HEK293 (cell line): ENCODE data around the gene CREB5.

Experiments used
- GFI1B ChIP-seq: fragments of 450-650 bp; formaldehyde crosslinking; IDR thresholded peaks from 2 replicates; pipeline ENCODE4 v1.5.1; 2016; ENCODE audit warnings: missing biosample characterization, missing genetic modification characterization
- GLIS1 ChIP-seq: fragments of 450-650 bp; formaldehyde crosslinking; IDR thresholded peaks from 2 replicates; pipeline ENCODE4 v1.5.1; 2016; ENCODE audit warnings: missing biosample characterization, missing genetic modification characterization
- KLF9 ChIP-seq: fragments of 450-650 bp; formaldehyde crosslinking; IDR thresholded peaks from 2 replicates; pipeline ENCODE4 v1.5.1; 2016; ENCODE audit warnings: missing biosample characterization, missing genetic modification characterization, low read depth
- MEIS1 ChIP-seq: sonication (generic); formaldehyde crosslinking; IDR thresholded peaks from 2 replicates; pipeline ENCODE4 v1.8.1; 2022; ENCODE audit warnings: missing genetic modification reagents, mild to moderate bottlenecking, borderline replicate concordance
- SCRT1 ChIP-seq: fragments of 450-650 bp; formaldehyde crosslinking; IDR thresholded peaks from 2 replicates; pipeline ENCODE4 v1.5.1; 2016; ENCODE audit warnings: missing biosample characterization, missing genetic modification characterization, borderline replicate concordance
- SP3 ChIP-seq: fragments of 450-650 bp; formaldehyde crosslinking; IDR thresholded peaks from 2 replicates; pipeline ENCODE4 v1.5.1; 2016; ENCODE audit warnings: missing biosample characterization, missing genetic modification characterization
- ZEB2 ChIP-seq: fragments of 450-650 bp; formaldehyde crosslinking; IDR thresholded peaks from 2 replicates; pipeline ENCODE4 v1.5.1; 2016; ENCODE audit warnings: missing biosample characterization, missing genetic modification characterization
- ZNF19 ChIP-seq: fragments of 450-650 bp; formaldehyde crosslinking; IDR thresholded peaks from 2 replicates; pipeline ENCODE4; 2016; ENCODE audit warnings: missing biosample characterization, missing genetic modification characterization, low read depth
- ZNF2 ChIP-seq: fragments of 450-650 bp; formaldehyde crosslinking; IDR thresholded peaks from 2 replicates; pipeline ENCODE4 v1.5.1; 2016; ENCODE audit warnings: missing biosample characterization, missing genetic modification characterization
- ZNF223 ChIP-seq: fragments of 450-650 bp; formaldehyde crosslinking; IDR thresholded peaks from 2 replicates; pipeline ENCODE4 v1.5.1; 2016; ENCODE audit warnings: missing biosample characterization, missing genetic modification characterization
- ZNF324 ChIP-seq: fragments of 450-650 bp; formaldehyde crosslinking; IDR thresholded peaks from 2 replicates; pipeline ENCODE4 v1.5.1; 2016; ENCODE audit warnings: missing biosample characterization, missing genetic modification characterization
- ZNF341 ChIP-seq: fragments of 450-650 bp; formaldehyde crosslinking; IDR thresholded peaks from 2 replicates; pipeline ENCODE4; 2016; ENCODE audit warnings: low read depth, missing biosample characterization, missing genetic modification characterization
- ZNF433 ChIP-seq: fragments of 450-650 bp; formaldehyde crosslinking; IDR thresholded peaks from 2 replicates; pipeline ENCODE4 v1.5.1; 2016; ENCODE audit warnings: missing biosample characterization, missing genetic modification characterization, low read depth
- ZNF548 ChIP-seq: fragments of 450-650 bp; formaldehyde crosslinking; IDR thresholded peaks from 2 replicates; pipeline ENCODE4 v1.5.1; 2016; ENCODE audit warnings: missing biosample characterization, missing genetic modification characterization
- ZNF560 ChIP-seq: fragments of 450-650 bp; formaldehyde crosslinking; IDR thresholded peaks from 2 replicates; pipeline ENCODE4 v1.5.1; 2017; ENCODE audit warnings: missing biosample characterization, missing genetic modification characterization, borderline replicate concordance
- ZNF837 ChIP-seq: fragments of 450-650 bp; formaldehyde crosslinking; IDR thresholded peaks from 2 replicates; pipeline ENCODE4 v1.5.1; 2016; ENCODE audit warnings: missing biosample characterization, missing genetic modification characterization
- ZSCAN30 ChIP-seq: fragments of 450-650 bp; IDR thresholded peaks from 2 replicates; pipeline ENCODE4 v1.5.1; 2018; ENCODE audit warnings: missing biosample characterization, mild to moderate bottlenecking, missing genetic modification characterization, moderate library complexity
- TF ChIP-seq, protein P1 (sequence below): fragments of 450-650 bp; formaldehyde crosslinking; IDR thresholded peaks from 2 replicates; pipeline ENCODE4 v1.5.1; 2016; ENCODE audit warnings: missing biosample characterization, missing genetic modification characterization
- TF ChIP-seq, protein P2 (sequence below): fragments of 450-650 bp; formaldehyde crosslinking; IDR thresholded peaks from 2 replicates; pipeline ENCODE4 v1.5.1; 2017; ENCODE audit warnings: missing biosample characterization, missing genetic modification characterization
- TF ChIP-seq, protein P3 (sequence below): fragments of 450-650 bp; formaldehyde crosslinking; IDR thresholded peaks from 2 replicates; pipeline ENCODE4 v1.5.1; 2016; ENCODE audit warnings: missing biosample characterization, missing genetic modification characterization, low read depth
- TF ChIP-seq, protein P4 (sequence below): fragments of 450-650 bp; formaldehyde crosslinking; IDR thresholded peaks from 2 replicates; pipeline ENCODE4 v1.5.1; 2016; ENCODE audit warnings: missing biosample characterization, missing genetic modification characterization
- TF ChIP-seq, protein P5 (sequence below): fragments of 450-650 bp; formaldehyde crosslinking; IDR thresholded peaks from 2 replicates; pipeline ENCODE4 v1.5.1; 2016; ENCODE audit warnings: missing biosample characterization, missing genetic modification characterization
- TF ChIP-seq, protein P6 (sequence below): fragments of 450-650 bp; formaldehyde crosslinking; IDR thresholded peaks from 2 replicates; pipeline ENCODE4; 2016; ENCODE audit warnings: missing biosample characterization, missing genetic modification characterization
- TF ChIP-seq, protein P7 (sequence below): fragments of 450-650 bp; formaldehyde crosslinking; IDR thresholded peaks from 2 replicates; pipeline ENCODE4 v1.5.1; 2016; ENCODE audit warnings: missing biosample characterization, missing genetic modification characterization

Gene CREB5

DNA sequence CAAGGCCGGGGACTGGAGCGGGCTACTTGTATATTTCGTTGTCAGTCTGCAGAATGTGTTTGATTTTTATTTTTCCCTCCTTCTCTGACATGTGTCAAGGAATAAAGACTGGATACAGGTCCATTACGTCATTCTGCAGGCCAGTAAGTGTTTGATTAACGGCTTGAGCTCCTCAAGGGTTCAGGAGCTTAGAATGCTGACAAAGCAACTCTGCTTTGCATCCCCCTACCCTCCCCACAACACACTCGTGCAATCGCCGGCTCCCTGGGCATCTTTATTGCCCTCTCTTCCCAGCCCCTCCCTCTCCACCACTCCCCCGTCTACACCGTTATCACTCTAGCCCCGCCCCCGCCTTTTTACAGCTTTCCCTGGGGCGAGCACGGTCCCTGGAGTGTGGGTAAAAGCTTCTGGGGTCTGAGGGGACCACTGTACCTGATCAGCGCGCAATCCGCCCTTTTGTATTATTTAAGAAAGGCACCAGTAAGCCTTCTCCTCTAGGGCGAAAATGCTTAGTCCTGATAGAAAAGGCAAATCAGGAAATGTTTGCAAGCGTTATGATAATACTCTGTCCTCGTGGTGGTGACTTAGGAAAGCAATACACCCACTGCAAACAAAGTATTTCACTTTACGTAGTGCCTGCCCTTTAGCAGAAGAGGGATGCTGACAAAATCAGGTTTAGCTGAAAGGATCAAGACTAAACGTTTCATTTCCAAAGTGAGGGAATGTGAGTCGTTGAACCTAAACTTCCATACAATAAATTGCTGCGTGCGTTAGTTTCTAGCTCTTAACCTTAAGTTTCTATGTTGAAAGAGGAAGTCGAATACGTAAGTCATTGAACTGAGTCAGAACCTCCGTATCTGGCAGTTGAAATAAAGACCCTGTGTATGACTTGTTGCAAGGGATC is 1.4 kb upstream of the CREB5 start (continued):
- TF ChIP-seq, protein P1, sequence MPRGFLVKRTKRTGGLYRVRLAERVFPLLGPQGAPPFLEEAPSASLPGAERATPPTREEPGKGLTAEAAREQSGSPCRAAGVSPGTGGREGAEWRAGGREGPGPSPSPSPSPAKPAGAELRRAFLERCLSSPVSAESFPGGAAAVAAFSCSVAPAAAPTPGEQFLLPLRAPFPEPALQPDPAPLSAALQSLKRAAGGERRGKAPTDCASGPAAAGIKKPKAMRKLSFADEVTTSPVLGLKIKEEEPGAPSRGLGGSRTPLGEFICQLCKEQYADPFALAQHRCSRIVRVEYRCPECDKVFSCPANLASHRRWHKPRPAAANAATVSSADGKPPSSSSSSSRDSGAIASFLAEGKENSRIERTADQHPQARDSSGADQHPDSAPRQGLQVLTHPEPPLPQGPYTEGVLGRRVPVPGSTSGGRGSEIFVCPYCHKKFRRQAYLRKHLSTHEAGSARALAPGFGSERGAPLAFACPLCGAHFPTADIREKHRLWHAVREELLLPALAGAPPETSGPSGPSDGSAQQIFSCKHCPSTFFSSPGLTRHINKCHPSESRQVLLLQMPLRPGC, result no peak; the same call in 1 of the 2 replicates
- TF ChIP-seq SP3 (tag by site-specific recombination), result peak; percentile 74
- no peak for TF ChIP-seq ZSCAN30
- peak; percentile 60 for TF ChIP-seq GLIS1
- TF ChIP-seq ZNF2, result peak; percentile 17; the same call in 1 of the 2 replicates
- TF ChIP-seq ZNF548 (tag by site-specific recombination), result no peak
- TF ChIP-seq, protein P2, sequence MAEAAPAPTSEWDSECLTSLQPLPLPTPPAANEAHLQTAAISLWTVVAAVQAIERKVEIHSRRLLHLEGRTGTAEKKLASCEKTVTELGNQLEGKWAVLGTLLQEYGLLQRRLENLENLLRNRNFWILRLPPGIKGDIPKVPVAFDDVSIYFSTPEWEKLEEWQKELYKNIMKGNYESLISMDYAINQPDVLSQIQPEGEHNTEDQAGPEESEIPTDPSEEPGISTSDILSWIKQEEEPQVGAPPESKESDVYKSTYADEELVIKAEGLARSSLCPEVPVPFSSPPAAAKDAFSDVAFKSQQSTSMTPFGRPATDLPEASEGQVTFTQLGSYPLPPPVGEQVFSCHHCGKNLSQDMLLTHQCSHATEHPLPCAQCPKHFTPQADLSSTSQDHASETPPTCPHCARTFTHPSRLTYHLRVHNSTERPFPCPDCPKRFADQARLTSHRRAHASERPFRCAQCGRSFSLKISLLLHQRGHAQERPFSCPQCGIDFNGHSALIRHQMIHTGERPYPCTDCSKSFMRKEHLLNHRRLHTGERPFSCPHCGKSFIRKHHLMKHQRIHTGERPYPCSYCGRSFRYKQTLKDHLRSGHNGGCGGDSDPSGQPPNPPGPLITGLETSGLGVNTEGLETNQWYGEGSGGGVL (tag by site-specific recombination), result peak; percentile 87
- TF ChIP-seq, protein P3, sequence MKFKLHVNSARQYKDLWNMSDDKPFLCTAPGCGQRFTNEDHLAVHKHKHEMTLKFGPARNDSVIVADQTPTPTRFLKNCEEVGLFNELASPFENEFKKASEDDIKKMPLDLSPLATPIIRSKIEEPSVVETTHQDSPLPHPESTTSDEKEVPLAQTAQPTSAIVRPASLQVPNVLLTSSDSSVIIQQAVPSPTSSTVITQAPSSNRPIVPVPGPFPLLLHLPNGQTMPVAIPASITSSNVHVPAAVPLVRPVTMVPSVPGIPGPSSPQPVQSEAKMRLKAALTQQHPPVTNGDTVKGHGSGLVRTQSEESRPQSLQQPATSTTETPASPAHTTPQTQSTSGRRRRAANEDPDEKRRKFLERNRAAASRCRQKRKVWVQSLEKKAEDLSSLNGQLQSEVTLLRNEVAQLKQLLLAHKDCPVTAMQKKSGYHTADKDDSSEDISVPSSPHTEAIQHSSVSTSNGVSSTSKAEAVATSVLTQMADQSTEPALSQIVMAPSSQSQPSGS (tag by site-specific recombination), result peak; percentile 98
- TF ChIP-seq, protein P4, sequence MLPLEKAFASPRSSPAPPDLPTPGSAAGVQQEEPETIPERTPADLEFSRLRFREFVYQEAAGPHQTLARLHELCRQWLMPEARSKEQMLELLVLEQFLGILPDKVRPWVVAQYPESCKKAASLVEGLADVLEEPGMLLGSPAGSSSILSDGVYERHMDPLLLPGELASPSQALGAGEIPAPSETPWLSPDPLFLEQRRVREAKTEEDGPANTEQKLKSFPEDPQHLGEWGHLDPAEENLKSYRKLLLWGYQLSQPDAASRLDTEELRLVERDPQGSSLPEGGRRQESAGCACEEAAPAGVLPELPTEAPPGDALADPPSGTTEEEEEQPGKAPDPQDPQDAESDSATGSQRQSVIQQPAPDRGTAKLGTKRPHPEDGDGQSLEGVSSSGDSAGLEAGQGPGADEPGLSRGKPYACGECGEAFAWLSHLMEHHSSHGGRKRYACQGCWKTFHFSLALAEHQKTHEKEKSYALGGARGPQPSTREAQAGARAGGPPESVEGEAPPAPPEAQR (tag by site-specific recombination), result 0 out of 2 replicates have a peak, but pooled peaks have one; percentile 19
- peak; percentile 87 for TF ChIP-seq ZEB2 (tag by site-specific recombination)
- TF ChIP-seq MEIS1, result no peak
- peak; percentile 90 for TF ChIP-seq ZNF341
- no peak for TF ChIP-seq ZNF223 (tag by site-specific recombination)
- TF ChIP-seq, protein P5, sequence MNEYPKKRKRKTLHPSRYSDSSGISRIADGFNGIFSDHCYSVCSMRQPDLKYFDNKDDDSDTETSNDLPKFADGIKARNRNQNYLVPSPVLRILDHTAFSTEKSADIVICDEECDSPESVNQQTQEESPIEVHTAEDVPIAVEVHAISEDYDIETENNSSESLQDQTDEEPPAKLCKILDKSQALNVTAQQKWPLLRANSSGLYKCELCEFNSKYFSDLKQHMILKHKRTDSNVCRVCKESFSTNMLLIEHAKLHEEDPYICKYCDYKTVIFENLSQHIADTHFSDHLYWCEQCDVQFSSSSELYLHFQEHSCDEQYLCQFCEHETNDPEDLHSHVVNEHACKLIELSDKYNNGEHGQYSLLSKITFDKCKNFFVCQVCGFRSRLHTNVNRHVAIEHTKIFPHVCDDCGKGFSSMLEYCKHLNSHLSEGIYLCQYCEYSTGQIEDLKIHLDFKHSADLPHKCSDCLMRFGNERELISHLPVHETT, result 0 out of 2 replicates have a peak, but pooled peaks have one; percentile 34
- 0 out of 2 replicates have a peak, but pooled peaks have one; percentile 31 for TF ChIP-seq GFI1B (tag by site-specific recombination)
- TF ChIP-seq KLF9 (tag by site-specific recombination), result peak; percentile 90
- no peak for TF ChIP-seq ZNF560
- TF ChIP-seq ZNF433, result no peak
- TF ChIP-seq ZNF324, result 0 out of 2 replicates have a peak, but pooled peaks have one; percentile 22
- TF ChIP-seq ZNF19 (tag by site-specific recombination), result no peak
- TF ChIP-seq SCRT1 (tag by site-specific recombination), result peak; percentile 54; the same call in 1 of the 2 replicates
- no peak for TF ChIP-seq ZNF837
- TF ChIP-seq, protein P6, sequence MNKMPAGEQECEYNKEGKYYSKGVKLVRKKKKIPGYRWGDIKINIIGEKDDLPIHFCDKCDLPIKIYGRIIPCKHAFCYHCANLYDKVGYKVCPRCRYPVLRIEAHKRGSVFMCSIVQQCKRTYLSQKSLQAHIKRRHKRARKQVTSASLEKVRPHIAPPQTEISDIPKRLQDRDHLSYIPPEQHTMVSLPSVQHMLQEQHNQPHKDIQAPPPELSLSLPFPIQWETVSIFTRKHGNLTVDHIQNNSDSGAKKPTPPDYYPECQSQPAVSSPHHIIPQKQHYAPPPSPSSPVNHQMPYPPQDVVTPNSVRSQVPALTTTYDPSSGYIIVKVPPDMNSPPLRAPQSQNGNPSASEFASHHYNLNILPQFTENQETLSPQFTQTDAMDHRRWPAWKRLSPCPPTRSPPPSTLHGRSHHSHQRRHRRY (tag by site-specific recombination), result no peak
- TF ChIP-seq, protein P7, sequence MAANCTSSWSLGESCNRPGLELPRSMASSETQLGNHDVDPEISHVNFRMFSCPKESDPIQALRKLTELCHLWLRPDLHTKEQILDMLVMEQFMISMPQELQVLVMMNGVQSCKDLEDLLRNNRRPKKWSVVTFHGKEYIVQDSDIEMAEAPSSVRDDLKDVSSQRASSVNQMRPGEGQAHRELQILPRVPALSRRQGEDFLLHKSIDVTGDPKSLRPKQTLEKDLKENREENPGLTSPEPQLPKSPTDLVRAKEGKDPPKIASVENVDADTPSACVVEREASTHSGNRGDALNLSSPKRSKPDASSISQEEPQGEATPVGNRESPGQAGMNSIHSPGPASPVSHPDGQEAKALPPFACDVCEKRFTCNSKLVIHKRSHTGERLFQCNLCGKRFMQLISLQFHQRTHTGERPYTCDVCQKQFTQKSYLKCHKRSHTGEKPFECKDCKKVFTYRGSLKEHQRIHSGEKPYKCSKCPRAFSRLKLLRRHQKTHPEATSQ, result 0 out of 2 replicates have a peak, but pooled peaks have one; percentile 17
